Thyroid gland (tissue), 4 donors: ENCODE data around the gene EXOC3L1. TPM values are rescaled to one million over a fixed set of nuclear protein-coding genes. Genes with fewer than 3 reads are reported as not detected.

Source experiments
- DNase-seq, 2 donors: peaks; one replicate each; pipeline ENCODE4 v3.0.0-alpha.2; 2019
- H3K27ac ChIP-seq, 3 donors: fragments of 200-600 bp; sonication (generic); 1 replicate in 2 of 3; 2 replicates in 1 of 3; pipeline ENCODE4 v1.5.1; 2016 to 2019; ENCODE audit warnings: mild to moderate bottlenecking in 1 of 3, moderate library complexity in 1 of 3
- H3K27me3 ChIP-seq: fragments of 200-600 bp; sonication (generic); one replicate; pipeline ENCODE4 v1.5.1; 2019
- H3K36me3 ChIP-seq, 2 donors: fragments of 200-600 bp; sonication (generic); one replicate each; pipeline ENCODE4 v1.5.1; 2016 to 2019
- H3K4me1 ChIP-seq, 2 donors: fragments of 200-600 bp; sonication (generic); one replicate each; pipeline ENCODE4 v1.5.1; 2017 to 2019
- H3K4me3 ChIP-seq, 3 donors: fragments of 200-600 bp; sonication (generic); replicated peaks in 1 of 3; 1 replicate in 2 of 3; 2 replicates in 1 of 3; pipeline ENCODE4 v1.5.1; 2016; ENCODE audit warnings: mild to moderate bottlenecking in 1 of 3
- H3K9me3 ChIP-seq: fragments of 200-600 bp; sonication (generic); one replicate; pipeline ENCODE4 v1.5.1; 2017
- CTCF ChIP-seq, 6 experiments: fragments of 200-600 bp in 3 of 6; fragments of 450-650 bp in 3 of 6; sonication (generic) in 3 of 6; IDR thresholded peaks; one replicate each; pipeline ENCODE4 v1.5.1; 2016 to 2019; ENCODE audit warnings: antibody characterized with exemption in 6 of 6, mild to moderate bottlenecking in 2 of 6, inconsistent platforms in 1 of 6, moderate library complexity in 1 of 6
- POLR2A ChIP-seq, 2 donors: fragments of 450-650 bp; IDR thresholded peaks; one replicate each; pipeline ENCODE4 v1.6.1; 2017; ENCODE audit warnings: antibody characterized with exemption in 2 of 2, mild to moderate bottlenecking in 2 of 2, moderate library complexity in 1 of 2
- WGBS, 2 donors: methylation state at CpG; one replicate each; pipeline ENCODE4 v1.1.5; 2017; 5-methylcytosine and 5-hydroxymethylcytosine counted together
- intact Hi-C: fragments of 100-400 bp; cut with DNase I; formaldehyde crosslinking; loops from one replicate; pipeline ENCODE4 v1.15.1; 2023
- total RNA-seq, 4 donors: library from RNA; depleted of rRNA; stranded (reverse); fragments of >200 nt; gene quantifications; one replicate each; pipeline ENCODE4 v1.2.3, GENCODE V29; 2016

Gene EXOC3L1
- total RNA-seq, 4 donors from 2014 or later: 5.9 to 8.6 (median 7.6) TPM

- Histone ChIP-seq H3K4me1 (peaks cover 19 to 43% of the 10 kb centered on the region in 2 donors), H3K4me3 (peak overlapping the region in 1 of 3 donors; percentile 67), H3K36me3 (peaks cover 0 to 7% of the 10 kb centered on the region in 2 donors), H3K27ac (peak overlapping the region in 2 of 3 donors; percentile 83 to 85), H3K9me3 (no peaks in the 10 kb centered on the region), H3K27me3 (no peaks in the 10 kb centered on the region)
- TF ChIP-seq CTCF (IDR thresholded peaks at IDR 0.05): no peak
- no peak for TF ChIP-seq POLR2A (IDR thresholded peaks at IDR 0.05)
- WGBS, 2 donors: 52 to 62% methylated on average over 7 to 8 of the region's 8 CpGs
- intact Hi-C loops: loop anchor here (5.0 to 10.0 kb wide), 2 partner anchors 47 to 124 kb away; partner anchors contain the start of genes CBFB and PHAF1
- no peak for DNase-seq
Observed at GRCh38 chr16:67151431-67152097, 38.4 kb downstream of the EXOC3L1 start.

- intact Hi-C loops: loop anchor here (5.0 to 10.0 kb wide), 2 partner anchors 46 to 124 kb away; partner anchors contain the start of genes CBFB and PHAF1
- peak within 1 kb of the TSS; percentile 73 to 85 (median 83) for H3K27ac ChIP-seq
Observed at GRCh38 chr16:67150833-67151396, 39.0 kb downstream of the EXOC3L1 start, which contains the start of gene B3GNT9. Gene B3GNT9 (minus strand): TSS chr16:67150998. CDS start chr16:67150485, 513 bp downstream.

GRCh38 chr16:67150047-67150832 is 39.7 kb downstream of the EXOC3L1 start:
- WGBS, 2 donors: 3 to 37% methylated on average over 7 to 13 of the region's 94 CpGs
- Histone ChIP-seq H3K9me3 (no peaks in the 10 kb centered on the region), H3K36me3 (peaks cover 6 to 9% of the 10 kb centered on the region in 2 donors), H3K4me1 (peaks cover 14 to 37% of the 10 kb centered on the region in 2 donors), H3K27me3 (no peaks in the 10 kb centered on the region), H3K4me3 (peak overlapping the region; percentile 60 to 67 (median 61)), H3K27ac (peak overlapping the region; percentile 73 to 85 (median 83))
- intact Hi-C loops: loop anchor here (5.0 to 10.0 kb wide), 2 partner anchors 45 to 123 kb away; partner anchors contain the start of genes CBFB and PHAF1
- DNase-seq: peak; percentile 52 to 65
- TF ChIP-seq POLR2A (IDR thresholded peaks at IDR 0.05): no peak
- TF ChIP-seq CTCF (IDR thresholded peaks at IDR 0.05): no peak

More at GRCh38 chr16:67150833-67151396, 39.0 kb downstream of the EXOC3L1 start, which contains the start of gene B3GNT9:
- Histone ChIP-seq H3K36me3 (peaks cover 0 to 7% of the 10 kb centered on the region in 2 donors), H3K27me3 (no peaks in the 10 kb centered on the region), H3K9me3 (no peaks in the 10 kb centered on the region), H3K4me1 (peaks cover 19 to 43% of the 10 kb centered on the region in 2 donors), H3K4me3 (peak within 1 kb of the TSS; percentile 60 to 67 (median 61))
- DNase-seq: peak; percentile 87 to 89
- TF ChIP-seq POLR2A (IDR thresholded peaks at IDR 0.05): peak in 1 of 2 donors; percentile 56
- no peak for TF ChIP-seq CTCF (IDR thresholded peaks at IDR 0.05)
- WGBS, 2 donors: 0% methylated on average over 9 of the region's 34 CpGs; no CpG with 5 or more reads in 1 of the 2 donors

GRCh38 chr16:67149276-67150046 is 40.5 kb downstream of the EXOC3L1 start:
- Histone ChIP-seq H3K27ac (no peak overlapping the region), H3K4me1 (peaks cover 7 to 31% of the 10 kb centered on the region in 2 donors), H3K36me3 (peaks cover 13 to 14% of the 10 kb centered on the region in 2 donors), H3K27me3 (no peaks in the 10 kb centered on the region), H3K4me3 (peak overlapping the region in 1 of 3 donors; percentile 67), H3K9me3 (no peaks in the 10 kb centered on the region)
- no peak for DNase-seq
- TF ChIP-seq POLR2A (IDR thresholded peaks at IDR 0.05) (no peak), CTCF (IDR thresholded peaks at IDR 0.05) (no peak)
- intact Hi-C loops: loop anchor here (5.0 to 10.0 kb wide), 2 partner anchors 45 to 122 kb away; partner anchors contain the start of genes CBFB and PHAF1
- WGBS, 2 donors: 76 to 81% methylated on average over 66 to 76 of the region's 77 CpGs
